ENCODE data around the gene OR5AC2.

- TF ChIP-seq CTCF (IDR thresholded peaks at IDR 0.05; ENCODE audit: low read length): no peak
- no peak for TF ChIP-seq EZH2 (IDR thresholded peaks at IDR 0.05; ENCODE audit: borderline replicate concordance, low read length)
Observed at GRCh38 chr3:98057631-98058030, 29.3 kb upstream of the OR5AC2 start.

Measured in OCI-LY1 (cell line).